Measurements from ENCODE around the gene ATXN2.

DNA sequence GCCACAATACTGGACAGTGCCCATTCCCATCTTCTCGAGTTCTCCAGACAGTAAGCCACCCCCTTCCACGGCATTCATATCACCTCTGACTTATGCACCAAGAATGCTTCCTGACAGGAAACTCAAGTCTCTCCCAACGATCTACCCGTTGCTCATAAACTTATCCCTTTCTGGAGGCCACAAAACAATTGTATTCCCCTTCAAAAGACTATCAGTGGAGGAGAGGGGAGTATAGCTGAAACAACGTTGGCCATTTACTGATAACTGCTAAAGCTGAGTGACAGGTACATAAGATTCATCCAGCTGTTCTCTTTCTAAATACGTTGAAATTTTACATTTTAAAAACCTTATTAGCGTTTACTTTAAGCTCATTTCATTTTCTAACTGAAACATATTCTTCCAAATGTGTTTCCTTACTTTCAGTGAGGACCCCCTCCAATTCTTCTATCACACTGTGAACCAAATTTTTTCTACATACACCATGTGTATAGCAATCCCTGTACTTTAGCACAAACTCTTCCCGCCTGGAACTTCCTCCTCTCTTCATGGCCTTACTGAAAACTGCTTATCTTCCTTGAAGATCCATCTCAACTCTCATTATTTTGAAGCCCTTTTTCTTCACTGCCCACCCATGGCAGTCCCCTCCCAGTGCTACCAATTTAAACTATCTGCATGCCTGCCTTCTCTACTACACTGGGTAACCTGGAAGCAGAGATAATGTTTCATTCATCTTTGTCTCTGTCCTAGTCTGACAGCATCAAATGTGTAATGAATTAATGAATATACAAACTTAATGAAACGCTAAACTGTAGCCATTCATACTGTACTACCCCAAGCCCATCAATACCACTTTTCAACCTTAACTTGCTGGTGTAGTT, 28.8 kb downstream of the ATXN2 start:
- no peak for TF ChIP-seq POLR2A (IDR thresholded peaks at IDR 0.05; ENCODE audit: low read depth, low read length)
- TF ChIP-seq, protein P1, sequence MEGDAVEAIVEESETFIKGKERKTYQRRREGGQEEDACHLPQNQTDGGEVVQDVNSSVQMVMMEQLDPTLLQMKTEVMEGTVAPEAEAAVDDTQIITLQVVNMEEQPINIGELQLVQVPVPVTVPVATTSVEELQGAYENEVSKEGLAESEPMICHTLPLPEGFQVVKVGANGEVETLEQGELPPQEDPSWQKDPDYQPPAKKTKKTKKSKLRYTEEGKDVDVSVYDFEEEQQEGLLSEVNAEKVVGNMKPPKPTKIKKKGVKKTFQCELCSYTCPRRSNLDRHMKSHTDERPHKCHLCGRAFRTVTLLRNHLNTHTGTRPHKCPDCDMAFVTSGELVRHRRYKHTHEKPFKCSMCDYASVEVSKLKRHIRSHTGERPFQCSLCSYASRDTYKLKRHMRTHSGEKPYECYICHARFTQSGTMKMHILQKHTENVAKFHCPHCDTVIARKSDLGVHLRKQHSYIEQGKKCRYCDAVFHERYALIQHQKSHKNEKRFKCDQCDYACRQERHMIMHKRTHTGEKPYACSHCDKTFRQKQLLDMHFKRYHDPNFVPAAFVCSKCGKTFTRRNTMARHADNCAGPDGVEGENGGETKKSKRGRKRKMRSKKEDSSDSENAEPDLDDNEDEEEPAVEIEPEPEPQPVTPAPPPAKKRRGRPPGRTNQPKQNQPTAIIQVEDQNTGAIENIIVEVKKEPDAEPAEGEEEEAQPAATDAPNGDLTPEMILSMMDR (conservative IDR thresholded peaks at IDR 0.05; ENCODE audit: low read depth, low read length) = no peak
- TF ChIP-seq, protein P2, sequence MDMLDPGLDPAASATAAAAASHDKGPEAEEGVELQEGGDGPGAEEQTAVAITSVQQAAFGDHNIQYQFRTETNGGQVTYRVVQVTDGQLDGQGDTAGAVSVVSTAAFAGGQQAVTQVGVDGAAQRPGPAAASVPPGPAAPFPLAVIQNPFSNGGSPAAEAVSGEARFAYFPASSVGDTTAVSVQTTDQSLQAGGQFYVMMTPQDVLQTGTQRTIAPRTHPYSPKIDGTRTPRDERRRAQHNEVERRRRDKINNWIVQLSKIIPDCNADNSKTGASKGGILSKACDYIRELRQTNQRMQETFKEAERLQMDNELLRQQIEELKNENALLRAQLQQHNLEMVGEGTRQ (IDR thresholded peaks at IDR 0.05; ENCODE audit: low read depth, low read length) = no peak
- no peak for TF ChIP-seq CEBPB (IDR thresholded peaks at IDR 0.05; ENCODE audit: low read depth, low read length)
- TF ChIP-seq MAFK (IDR thresholded peaks at IDR 0.05; ENCODE audit: low read depth, low read length) = no peak
- no peak for TF ChIP-seq BHLHE40 (IDR thresholded peaks at IDR 0.05; ENCODE audit: low read depth, low read length)
- 0 out of 2 replicates have a peak, but pooled peaks have one; percentile 4 for TF ChIP-seq SMC3 (IDR thresholded peaks at IDR 0.05; ENCODE audit: low read depth, low read length)
